ENCODE results near the gene DOLK. TPM values are rescaled to one million over a fixed set of nuclear protein-coding genes. Genes with fewer than 3 reads are reported as not detected.

Gene DOLK
- total and polyA plus RNA-seq, 2 donors, result 7.6 to 8.0 TPM

GRCh38 chr9:128903871-128904620 is 43.4 kb downstream of the DOLK start:
- H3K9me3 ChIP-seq (ENCODE audit: control insufficient read depth in 2 of 2, insufficient read depth in 1 of 2, low read length in 1 of 2), result peaks cover 0 to 2% of the 10 kb centered on the region in 2 donors
- H3K4me1 ChIP-seq (ENCODE audit: control insufficient read depth in 2 of 2, insufficient read depth in 2 of 2, low read length in 2 of 2), result peaks cover 30 to 55% of the 10 kb centered on the region in 2 donors
- H3K27me3 ChIP-seq (ENCODE audit: control insufficient read depth in 2 of 2, insufficient read depth in 1 of 2, low read length in 1 of 2), result no peaks in the 10 kb centered on the region
- DNase-seq (ENCODE audit: low read depth in 6 of 9, low spot score in 9 of 9), result no peak
- peaks cover 28 to 31% of the 10 kb centered on the region in 2 donors for H3K36me3 ChIP-seq (ENCODE audit: control insufficient read depth in 2 of 2, insufficient read depth in 2 of 2, low read length in 1 of 2)
- WGBS, result 96% methylated on average over 10 of the region's 10 CpGs
- no peak overlapping the region for H3K4me3 ChIP-seq (ENCODE audit: low read length in 2 of 2)
- no peak overlapping the region for H3K27ac ChIP-seq (ENCODE audit: low read depth in 1 of 2, low read length in 1 of 2)

- Histone ChIP-seq H3K4me1 (ENCODE audit: control insufficient read depth in 2 of 2, insufficient read depth in 2 of 2, low read length in 2 of 2) (peaks cover 39 to 65% of the 10 kb centered on the region in 2 donors), H3K27me3 (ENCODE audit: control insufficient read depth in 2 of 2, insufficient read depth in 1 of 2, low read length in 1 of 2) (no peaks in the 10 kb centered on the region), H3K36me3 (ENCODE audit: control insufficient read depth in 2 of 2, insufficient read depth in 2 of 2, low read length in 1 of 2) (peaks cover 22 to 24% of the 10 kb centered on the region in 2 donors)
Observed at GRCh38 chr9:128903079-128903461, 44.3 kb downstream of the DOLK start.

GRCh38 chr9:128902351-128903078 is 44.9 kb downstream of the DOLK start:
- peaks cover 0 to 2% of the 10 kb centered on the region in 2 donors for H3K9me3 ChIP-seq (ENCODE audit: control insufficient read depth in 2 of 2, insufficient read depth in 1 of 2, low read length in 1 of 2)
- DNase-seq (ENCODE audit: low read depth in 6 of 9, low spot score in 9 of 9), result peak; percentile 67 to 95 (median 84)
- peaks cover 16 to 19% of the 10 kb centered on the region in 2 donors for H3K36me3 ChIP-seq (ENCODE audit: control insufficient read depth in 2 of 2, insufficient read depth in 2 of 2, low read length in 1 of 2)
- 36% methylated on average over 23 of the region's 23 CpGs for WGBS
- peak overlapping the region; percentile 14 to 25 for H3K4me3 ChIP-seq (ENCODE audit: low read length in 2 of 2)
- no peaks in the 10 kb centered on the region for H3K27me3 ChIP-seq (ENCODE audit: control insufficient read depth in 2 of 2, insufficient read depth in 1 of 2, low read length in 1 of 2)
- peak overlapping the region; percentile 97 to 99 for H3K27ac ChIP-seq (ENCODE audit: low read depth in 1 of 2, low read length in 1 of 2)
- H3K4me1 ChIP-seq (ENCODE audit: control insufficient read depth in 2 of 2, insufficient read depth in 2 of 2, low read length in 2 of 2), result peaks cover 39 to 69% of the 10 kb centered on the region in 2 donors

More at GRCh38 chr9:128903079-128903461, 44.3 kb downstream of the DOLK start:
- 97% methylated on average over 2 of the region's 2 CpGs for WGBS
- Histone ChIP-seq H3K4me3 (ENCODE audit: low read length in 2 of 2) (no peak overlapping the region), H3K27ac (ENCODE audit: low read depth in 1 of 2, low read length in 1 of 2) (peak overlapping the region; percentile 97 to 99), H3K9me3 (ENCODE audit: control insufficient read depth in 2 of 2, insufficient read depth in 1 of 2, low read length in 1 of 2) (peaks cover 0 to 2% of the 10 kb centered on the region in 2 donors)
- DNase-seq (ENCODE audit: low read depth in 6 of 9, low spot score in 9 of 9), result peak in 1 of 9 donors; percentile 23

GRCh38 chr9:128901822-128902221 is 45.6 kb downstream of the DOLK start:
- WGBS, result 73% methylated on average over 5 of the region's 5 CpGs
- peaks cover 15 to 16% of the 10 kb centered on the region in 2 donors for H3K36me3 ChIP-seq (ENCODE audit: control insufficient read depth in 2 of 2, insufficient read depth in 2 of 2, low read length in 1 of 2)
- DNase-seq (ENCODE audit: low read depth in 6 of 9, low spot score in 9 of 9), result no peak
- H3K27ac ChIP-seq (ENCODE audit: low read depth in 1 of 2, low read length in 1 of 2), result peak overlapping the region; percentile 97 to 99
- H3K4me3 ChIP-seq (ENCODE audit: low read length in 2 of 2), result no peak overlapping the region
- peaks cover 39 to 69% of the 10 kb centered on the region in 2 donors for H3K4me1 ChIP-seq (ENCODE audit: control insufficient read depth in 2 of 2, insufficient read depth in 2 of 2, low read length in 2 of 2)
- no peaks in the 10 kb centered on the region for H3K27me3 ChIP-seq (ENCODE audit: control insufficient read depth in 2 of 2, insufficient read depth in 1 of 2, low read length in 1 of 2)
- peaks cover 0 to 2% of the 10 kb centered on the region in 2 donors for H3K9me3 ChIP-seq (ENCODE audit: control insufficient read depth in 2 of 2, insufficient read depth in 1 of 2, low read length in 1 of 2)

GRCh38 chr9:128901379-128901778 is 46.0 kb downstream of the DOLK start:
- no peak for DNase-seq (ENCODE audit: low read depth in 6 of 9, low spot score in 9 of 9)
- 92% methylated on average over 7 of the region's 7 CpGs for WGBS
- no peaks in the 10 kb centered on the region for H3K27me3 ChIP-seq (ENCODE audit: control insufficient read depth in 2 of 2, insufficient read depth in 1 of 2, low read length in 1 of 2)
- H3K4me1 ChIP-seq (ENCODE audit: control insufficient read depth in 2 of 2, insufficient read depth in 2 of 2, low read length in 2 of 2), result peaks cover 39 to 69% of the 10 kb centered on the region in 2 donors
- peaks cover 13 to 14% of the 10 kb centered on the region in 2 donors for H3K36me3 ChIP-seq (ENCODE audit: control insufficient read depth in 2 of 2, insufficient read depth in 2 of 2, low read length in 1 of 2)
- H3K27ac ChIP-seq (ENCODE audit: low read depth in 1 of 2, low read length in 1 of 2), result peak overlapping the region; percentile 97 to 99
- no peak overlapping the region for H3K4me3 ChIP-seq (ENCODE audit: low read length in 2 of 2)
- H3K9me3 ChIP-seq (ENCODE audit: control insufficient read depth in 2 of 2, insufficient read depth in 1 of 2, low read length in 1 of 2), result peaks cover 0 to 2% of the 10 kb centered on the region in 2 donors

- peaks cover 22 to 24% of the 10 kb centered on the region in 2 donors for H3K36me3 ChIP-seq (ENCODE audit: control insufficient read depth in 2 of 2, insufficient read depth in 2 of 2, low read length in 1 of 2)
- no peaks in the 10 kb centered on the region for H3K27me3 ChIP-seq (ENCODE audit: control insufficient read depth in 2 of 2, insufficient read depth in 1 of 2, low read length in 1 of 2)
- WGBS, result 29% methylated on average over 8 of the region's 8 CpGs
- H3K4me1 ChIP-seq (ENCODE audit: control insufficient read depth in 2 of 2, insufficient read depth in 2 of 2, low read length in 2 of 2), result peaks cover 39 to 69% of the 10 kb centered on the region in 2 donors
- peak in 1 of 9 donors; percentile 50 for DNase-seq (ENCODE audit: low read depth in 6 of 9, low spot score in 9 of 9)
- H3K9me3 ChIP-seq (ENCODE audit: control insufficient read depth in 2 of 2, insufficient read depth in 1 of 2, low read length in 1 of 2), result peaks cover 0 to 2% of the 10 kb centered on the region in 2 donors
- H3K27ac ChIP-seq (ENCODE audit: low read depth in 1 of 2, low read length in 1 of 2), result peak overlapping the region; percentile 86 to 90
- H3K4me3 ChIP-seq (ENCODE audit: low read length in 2 of 2), result no peak overlapping the region
Observed at GRCh38 chr9:128899566-128900322, 47.7 kb downstream of the DOLK start.

GRCh38 chr9:128898845-128899565 is 48.4 kb downstream of the DOLK start:
- Histone ChIP-seq H3K9me3 (ENCODE audit: control insufficient read depth in 2 of 2, insufficient read depth in 1 of 2, low read length in 1 of 2) (peaks cover 0 to 2% of the 10 kb centered on the region in 2 donors), H3K4me1 (ENCODE audit: control insufficient read depth in 2 of 2, insufficient read depth in 2 of 2, low read length in 2 of 2) (peaks cover 39 to 64% of the 10 kb centered on the region in 2 donors), H3K27me3 (ENCODE audit: control insufficient read depth in 2 of 2, insufficient read depth in 1 of 2, low read length in 1 of 2) (no peaks in the 10 kb centered on the region), H3K36me3 (ENCODE audit: control insufficient read depth in 2 of 2, insufficient read depth in 2 of 2, low read length in 1 of 2) (peaks cover 24 to 26% of the 10 kb centered on the region in 2 donors), H3K27ac (ENCODE audit: low read depth in 1 of 2, low read length in 1 of 2) (peak overlapping the region; percentile 86 to 90), H3K4me3 (ENCODE audit: low read length in 2 of 2) (no peak overlapping the region)
- no peak for DNase-seq (ENCODE audit: low read depth in 6 of 9, low spot score in 9 of 9)
- 88% methylated on average over 18 of the region's 18 CpGs for WGBS

GRCh38 chr9:128898382-128898781 is 49.0 kb downstream of the DOLK start:
- H3K36me3 ChIP-seq (ENCODE audit: control insufficient read depth in 2 of 2, insufficient read depth in 2 of 2, low read length in 1 of 2), result peaks cover 26 to 31% of the 10 kb centered on the region in 2 donors

More at GRCh38 chr9:128898382-128898781, 49.0 kb downstream of the DOLK start:
- DNase-seq (ENCODE audit: low read depth in 6 of 9, low spot score in 9 of 9), result peak in 1 of 9 donors; percentile 29
- Histone ChIP-seq H3K4me3 (ENCODE audit: low read length in 2 of 2) (no peak overlapping the region), H3K4me1 (ENCODE audit: control insufficient read depth in 2 of 2, insufficient read depth in 2 of 2, low read length in 2 of 2) (peaks cover 39 to 57% of the 10 kb centered on the region in 2 donors), H3K9me3 (ENCODE audit: control insufficient read depth in 2 of 2, insufficient read depth in 1 of 2, low read length in 1 of 2) (peaks cover 0 to 2% of the 10 kb centered on the region in 2 donors), H3K27me3 (ENCODE audit: control insufficient read depth in 2 of 2, insufficient read depth in 1 of 2, low read length in 1 of 2) (no peaks in the 10 kb centered on the region), H3K27ac (ENCODE audit: low read depth in 1 of 2, low read length in 1 of 2) (peak overlapping the region; percentile 86 to 90)
- 70% methylated on average over 5 of the region's 5 CpGs for WGBS

Data from thymus (tissue), 11 donors.